ENCODE results near the gene QRICH2. TPM values are rescaled to one million over a fixed set of nuclear protein-coding genes. Genes with fewer than 3 reads are reported as not detected.
"Not testable (repeated sequence)": the region's sequence is repeated elsewhere in the genome, so short reads cannot be mapped to it uniquely, and the experiment has no call there.

The QRICH2 gene
- total RNA-seq, 1 donor, result 3.0 TPM

DNA sequence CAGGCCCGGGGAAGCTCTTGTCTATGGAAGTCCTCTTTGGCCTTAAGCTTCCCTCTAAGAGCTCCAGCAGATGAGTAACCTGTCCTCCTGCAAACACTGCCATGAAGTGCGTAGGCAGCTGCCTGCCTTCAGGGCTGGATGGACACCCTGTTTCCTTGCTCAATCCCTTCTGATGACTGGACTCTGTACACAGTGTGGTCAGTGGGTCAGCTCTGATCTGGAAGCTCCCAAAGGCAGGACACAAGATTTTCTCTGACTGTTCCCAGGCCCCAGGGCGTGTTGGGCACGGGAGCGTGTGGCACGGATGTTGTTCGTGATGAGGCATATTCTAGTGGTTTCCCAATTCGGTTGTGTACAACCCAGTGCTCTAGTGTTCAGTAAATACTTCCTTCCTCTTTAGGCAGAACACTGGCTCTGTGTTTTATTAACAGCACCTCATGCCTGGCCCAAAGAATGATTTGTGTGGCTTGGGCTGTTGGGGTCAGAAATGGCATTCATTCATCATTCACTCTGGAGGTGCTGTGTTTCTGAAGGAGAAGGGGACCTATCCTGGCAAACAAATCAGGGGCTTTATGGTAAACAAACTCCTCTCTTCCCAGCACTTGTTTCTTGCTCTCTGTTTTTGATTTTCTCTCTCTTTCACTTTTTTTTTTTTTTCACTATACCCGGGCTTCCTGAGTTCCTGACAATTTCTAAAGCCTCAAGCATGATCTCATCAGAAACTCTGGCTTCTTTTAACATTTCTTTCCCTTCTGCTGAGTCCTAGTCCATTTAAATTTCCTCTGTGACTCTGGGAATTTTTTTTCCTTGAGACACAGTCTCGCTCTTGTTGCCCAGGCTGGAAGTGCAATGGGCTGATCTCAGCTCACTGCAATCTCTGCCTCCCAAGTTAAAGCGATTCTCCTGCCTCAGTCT, 55.8 kb downstream of the QRICH2 start:
- peak in 1 of 3 donors; percentile 69 for DNase-seq (ENCODE audit: low read depth in 2 of 3, low spot score in 2 of 3)

- no peak for DNase-seq (ENCODE audit: low read depth in 2 of 3, low spot score in 2 of 3)
These were observed 56.5 kb downstream of the QRICH2 start for GRCh38 chr17:76251478-76252039.

GRCh38 chr17:76250141-76250540, 57.9 kb downstream of the QRICH2 start:
- no peak for DNase-seq (ENCODE audit: low read depth in 2 of 3, low spot score in 2 of 3)

- DNase-seq (ENCODE audit: low read depth in 2 of 3, low spot score in 2 of 3), result no peak
These were observed 59.9 kb downstream of the QRICH2 start for GRCh38 chr17:76248013-76248782.

DNA sequence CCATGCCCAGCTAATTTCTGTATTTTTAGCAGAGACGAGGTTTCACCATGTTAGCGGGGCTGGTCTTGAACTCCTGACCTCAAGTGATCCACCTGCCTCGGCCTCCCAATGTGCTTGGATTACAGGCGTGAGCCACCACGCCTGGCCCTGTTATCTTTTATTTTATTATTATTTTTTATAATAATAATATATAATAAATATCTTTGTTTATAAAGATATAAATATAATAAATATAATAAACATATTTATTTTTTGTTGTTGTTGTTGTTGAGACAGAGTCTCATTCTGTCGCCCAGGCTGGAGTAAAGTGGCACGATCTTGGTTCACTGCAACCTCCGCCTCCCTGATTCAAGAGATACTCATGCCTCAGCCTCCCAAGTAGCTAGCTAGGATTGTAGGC, 60.8 kb downstream of the QRICH2 start:
- DNase-seq (ENCODE audit: low read depth in 2 of 3, low spot score in 2 of 3), result no peak

GRCh38 chr17:76246080-76247066, 61.7 kb downstream of the QRICH2 start:
- no peak for DNase-seq (ENCODE audit: low read depth in 2 of 3, low spot score in 2 of 3)

DNA sequence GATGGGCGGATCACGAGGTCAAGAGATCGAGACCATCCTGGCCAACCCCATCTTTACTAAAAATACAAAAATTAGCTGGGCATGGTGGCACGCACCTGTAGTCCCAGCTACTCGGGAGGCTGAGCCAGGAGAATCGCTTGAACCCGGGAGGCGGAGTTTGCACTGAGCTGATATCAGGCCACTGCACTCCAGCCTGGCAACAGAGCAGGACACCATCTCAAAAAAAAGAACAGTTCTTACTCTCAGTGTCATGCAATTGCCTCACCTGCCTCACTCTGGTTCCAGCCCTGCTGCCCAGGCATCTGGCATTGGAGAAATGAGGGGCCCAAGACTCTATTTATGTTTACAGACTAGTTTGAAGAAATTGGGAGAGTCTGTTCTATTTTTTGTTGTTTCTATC, 63.4 kb downstream of the QRICH2 start:
- DNase-seq (ENCODE audit: low read depth in 2 of 3, low spot score in 2 of 3), result not testable (repeated sequence)

DNA sequence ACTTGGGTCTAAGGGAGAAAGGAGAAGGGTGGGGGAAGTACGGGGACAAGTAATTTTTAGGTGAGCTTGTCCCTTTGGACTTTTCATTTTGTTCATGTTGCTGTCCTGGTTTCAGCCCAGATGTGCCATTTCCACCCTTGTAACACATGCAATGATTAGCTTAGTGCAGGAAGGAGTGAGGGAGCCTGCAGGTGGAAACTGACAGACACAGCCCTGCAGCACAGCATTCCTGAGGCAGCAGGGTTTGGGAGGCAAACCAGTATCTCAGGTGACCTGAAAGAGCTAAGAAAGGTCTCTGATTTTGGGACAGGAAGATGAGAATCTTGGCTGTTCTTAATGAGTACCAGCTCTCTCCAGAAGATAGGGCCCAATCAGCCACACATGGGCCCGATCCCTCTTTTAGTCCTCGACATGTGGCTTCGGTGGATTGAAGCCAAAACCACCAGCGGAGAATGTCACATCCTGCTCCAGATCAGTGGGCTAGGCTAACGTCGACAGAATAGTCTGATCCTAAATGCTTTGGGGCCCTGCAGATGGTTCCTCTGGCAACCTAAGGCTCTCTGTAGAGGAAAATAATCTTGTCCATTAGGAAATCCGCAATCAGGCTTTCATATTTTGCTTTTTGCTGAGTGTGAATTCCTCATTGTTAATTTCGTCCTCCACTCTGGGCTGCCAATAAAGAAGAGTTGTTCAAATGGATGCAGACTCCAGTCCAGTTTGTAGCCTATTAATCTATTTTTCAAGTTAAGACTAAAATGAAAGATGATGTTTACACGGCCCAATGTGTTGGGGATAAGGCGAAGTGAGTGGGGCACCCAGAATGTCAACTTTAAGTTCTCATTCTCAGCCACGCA, 64.0 kb downstream of the QRICH2 start:
- DNase-seq (ENCODE audit: low read depth in 2 of 3, low spot score in 2 of 3), result peak in 1 of 3 donors; percentile 79

DNA sequence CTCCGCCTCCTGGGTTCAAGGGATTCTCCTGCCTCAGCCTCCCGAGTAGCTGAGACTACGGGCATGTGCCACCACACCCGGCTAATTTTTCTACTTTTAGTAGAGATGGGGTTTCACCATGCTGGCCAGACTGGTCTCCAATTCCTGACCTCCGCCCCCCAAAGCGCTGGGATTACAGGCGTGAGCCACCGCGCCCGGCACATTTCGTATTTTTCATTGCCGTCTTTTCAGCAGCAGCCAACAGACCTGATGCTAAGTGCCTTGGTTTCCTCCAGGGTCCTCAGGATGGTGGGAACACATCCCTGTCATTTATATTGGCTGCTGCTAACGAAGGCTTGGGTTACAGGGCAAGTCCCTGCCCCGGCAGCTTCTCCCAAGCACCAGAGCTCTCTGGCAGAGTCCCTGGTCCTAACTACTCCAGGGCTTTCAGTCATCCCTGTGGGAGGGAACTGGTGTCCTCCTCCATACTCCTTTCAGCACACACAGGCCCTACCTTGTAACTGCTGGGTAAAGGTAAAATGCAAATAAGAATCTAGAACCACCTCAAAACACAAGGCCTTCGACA, 66.3 kb downstream of the QRICH2 start:
- no peak for DNase-seq (ENCODE audit: low read depth in 2 of 3, low spot score in 2 of 3)

- no peak for DNase-seq (ENCODE audit: low read depth in 2 of 3, low spot score in 2 of 3)
These were observed 66.9 kb downstream of the QRICH2 start for GRCh38 chr17:76241204-76241538.

DNA sequence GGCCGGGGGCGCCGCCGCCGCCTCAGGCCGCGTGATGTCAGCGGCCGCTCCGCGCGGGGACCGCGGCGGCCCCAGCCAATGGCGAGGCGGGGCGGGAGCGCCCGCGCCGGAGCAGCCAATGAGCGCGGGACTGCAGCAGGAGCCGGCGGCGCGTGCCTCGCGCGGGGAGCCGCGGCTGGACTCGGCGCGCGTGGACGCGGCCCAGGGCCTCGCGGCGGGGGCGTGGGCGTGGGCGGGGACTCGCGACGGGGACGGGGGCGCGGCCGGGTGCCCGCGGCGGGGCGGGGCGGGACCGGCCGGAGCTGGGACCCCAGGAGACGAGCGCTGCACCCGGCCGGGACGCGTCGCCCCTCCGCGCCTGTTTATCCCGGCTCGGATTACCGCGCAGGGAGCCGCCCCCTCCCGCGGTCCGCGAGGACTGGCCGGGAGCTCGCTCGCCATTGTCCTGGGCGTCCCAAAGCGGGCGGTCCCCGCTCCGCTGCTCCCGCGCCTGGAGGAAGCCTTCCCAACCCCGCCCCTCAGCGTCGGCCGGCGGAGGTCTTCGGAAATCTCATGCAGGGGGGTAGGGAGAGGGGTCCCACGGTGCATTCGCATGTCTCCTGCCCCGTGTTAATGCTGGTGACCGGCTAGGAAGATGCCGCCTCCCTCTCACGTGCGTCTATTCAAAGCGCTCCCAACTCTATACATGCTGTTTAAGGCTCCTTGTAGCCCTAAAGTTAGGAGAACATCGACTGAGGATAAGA, 67.4 kb downstream of the QRICH2 start, which contains the start of gene RNF157:
TSS of gene RNF157 (minus strand) at position 33 of the 743 bp plus-strand sequence. CDS start 253 bp downstream, outside the sequence.
- peak in 1 of 3 donors; percentile 34 for DNase-seq (ENCODE audit: low read depth in 2 of 3, low spot score in 2 of 3)

GRCh38 chr17:76239538-76240274, 68.4 kb downstream of the QRICH2 start:
- no peak for DNase-seq (ENCODE audit: low read depth in 2 of 3, low spot score in 2 of 3)

DNA sequence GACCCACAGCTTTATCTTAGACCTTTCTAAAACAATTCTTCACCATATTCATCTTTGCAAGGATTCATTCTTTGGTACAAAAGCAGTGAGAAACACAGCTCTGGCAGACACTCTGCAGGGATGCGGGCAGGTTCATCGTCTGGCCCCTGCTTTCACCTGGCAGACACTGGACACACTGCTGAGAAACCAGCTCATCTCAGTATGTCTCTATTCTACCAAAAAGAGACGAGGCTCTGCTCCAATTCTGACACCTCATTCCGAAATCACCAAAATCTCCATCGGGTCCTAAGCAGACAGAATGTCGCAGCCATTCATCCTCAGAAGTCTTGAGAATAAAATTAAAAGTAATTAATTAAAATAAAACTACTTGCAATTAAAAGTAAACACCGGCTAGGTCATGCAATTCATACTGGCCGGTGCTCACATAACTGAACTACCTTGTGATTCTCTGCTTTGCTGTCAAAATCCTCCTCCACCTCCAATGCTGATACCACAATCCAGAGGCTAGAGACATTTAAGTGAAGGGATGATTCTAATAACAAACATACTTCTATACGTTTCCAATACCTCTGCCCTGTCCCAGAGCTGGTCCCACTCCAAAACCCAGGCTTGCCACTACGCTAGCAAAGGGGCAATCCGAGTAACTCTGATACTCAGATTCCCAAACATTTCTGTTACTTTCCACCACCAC, 69.1 kb downstream of the QRICH2 start:
- DNase-seq (ENCODE audit: low read depth in 2 of 3, low spot score in 2 of 3), result no peak

DNA sequence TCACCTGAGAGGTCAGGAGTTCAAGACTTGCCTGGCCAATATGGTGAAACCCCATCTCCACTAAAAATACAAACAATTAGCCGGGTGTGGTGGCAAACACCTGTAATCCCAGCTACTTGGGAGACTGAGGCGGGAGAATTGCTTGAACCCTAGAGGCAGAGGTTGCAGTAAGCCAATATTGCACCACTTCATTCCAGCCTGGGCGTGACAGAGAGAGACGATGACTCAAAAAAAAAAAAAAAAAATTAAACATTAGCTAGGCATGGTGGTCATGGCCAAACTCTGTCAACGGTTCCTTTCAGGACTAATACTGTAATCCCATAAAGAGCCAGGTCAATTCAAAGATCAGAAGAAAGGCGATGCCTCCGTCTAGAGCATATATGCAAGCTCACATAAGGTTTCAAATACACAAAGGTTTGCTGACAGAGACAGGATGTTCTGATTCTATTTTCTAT, 70.2 kb downstream of the QRICH2 start:
- no peak for DNase-seq (ENCODE audit: low read depth in 2 of 3, low spot score in 2 of 3)

- no peak for DNase-seq (ENCODE audit: low read depth in 2 of 3, low spot score in 2 of 3)
These were observed 71.5 kb downstream of the QRICH2 start for GRCh38 chr17:76236603-76237002.

DNA sequence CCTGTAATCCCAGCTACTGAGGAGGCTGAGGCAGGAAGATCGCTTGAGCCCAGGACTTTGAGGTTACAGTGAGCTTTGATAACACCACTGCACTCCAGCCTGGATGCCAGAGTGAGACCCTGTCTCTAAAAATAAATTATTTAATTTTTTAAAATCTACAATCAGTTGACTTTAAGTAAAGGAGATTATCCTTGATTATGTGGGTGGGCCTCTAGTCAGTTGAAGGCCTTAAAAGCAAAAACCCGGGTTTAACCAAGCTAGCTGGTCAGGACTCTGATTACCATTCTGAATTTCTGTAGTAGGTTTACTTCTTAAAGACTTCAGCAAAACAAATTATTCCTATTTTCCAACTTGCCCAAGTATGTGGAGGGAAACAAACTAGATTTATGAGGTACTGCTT, 72.2 kb downstream of the QRICH2 start:
- no peak for DNase-seq (ENCODE audit: low read depth in 2 of 3, low spot score in 2 of 3)

DNA sequence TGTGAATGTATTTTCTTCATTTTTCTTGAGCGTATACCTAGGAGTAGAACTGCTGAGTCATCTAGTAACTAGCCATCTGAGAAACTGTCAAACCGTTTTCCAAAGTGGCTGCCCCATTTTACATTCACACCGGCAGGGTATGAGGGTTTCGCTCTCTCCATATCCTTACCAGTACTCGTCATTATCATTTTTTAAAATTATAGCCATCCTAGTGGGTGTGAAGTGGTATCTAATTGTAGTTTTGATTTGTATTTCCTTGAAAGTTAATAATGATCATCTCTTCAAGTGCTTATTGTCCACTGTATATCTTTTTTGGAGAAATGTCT, 73.8 kb downstream of the QRICH2 start:
- no peak for DNase-seq (ENCODE audit: low read depth in 2 of 3, low spot score in 2 of 3)
